Left lung (tissue), 10 donors: ENCODE data around the gene RPL7A. TPM values are rescaled to one million over a fixed set of nuclear protein-coding genes. Genes with fewer than 3 reads are reported as not detected.
"Not testable (repeated sequence)": the region's sequence is repeated elsewhere in the genome, so short reads cannot be mapped to it uniquely, and the experiment has no call there.

Experiments
- ATAC-seq: fragments of 200-7000 bp; cut with Tn5 transposase; one replicate; pipeline ENCODE4 v1.9.1; 2020; ENCODE audit warnings: moderate library complexity
- DNase-seq, 4 donors: peaks; one replicate each; pipeline ENCODE4 v3.0.0-alpha.2; 2013 to 2020
- H3K27ac ChIP-seq, 2 donors: fragments of 200-600 bp; sonication (generic) in 1 of 2; one replicate each; pipeline versions ENCODE4 v1.5.0 to v1.8.0; 2020 to 2021
- H3K27me3 ChIP-seq, 2 donors: fragments of 200-600 bp; sonication (generic) in 1 of 2; one replicate each; pipeline versions ENCODE4 v1.5.0 to v1.8.0; 2020 to 2021
- H3K36me3 ChIP-seq, 2 donors: fragments of 200-600 bp; sonication (generic) in 1 of 2; one replicate each; pipeline versions ENCODE4 v1.5.0 to v1.8.0; 2020 to 2021
- H3K4me1 ChIP-seq, 2 donors: fragments of 200-600 bp; one replicate each; pipeline ENCODE4 v1.8.0; 2021
- H3K4me3 ChIP-seq, 2 donors: fragments of 200-600 bp; sonication (generic) in 1 of 2; one replicate each; pipeline versions ENCODE4 v1.5.0 to v1.8.0; 2020 to 2021; ENCODE audit warnings: mild to moderate bottlenecking in 1 of 2
- H3K9me3 ChIP-seq, 2 donors: fragments of 200-600 bp; sonication (generic) in 1 of 2; one replicate each; pipeline versions ENCODE4 v1.5.0 to v1.8.0; 2020 to 2021
- intact Hi-C, 2 donors: fragments of 100-400 bp; cut with DNase I; formaldehyde crosslinking; loops; one replicate each; pipeline versions ENCODE4 v1.11.2 to v1.14.2; 2022
- polyA plus RNA-seq, 6 donors: library from polyadenylated mRNA; unstranded; fragments of 120-200 nt; gene quantifications; one replicate each; pipeline ENCODE4 v1.2.1, GENCODE V29; 2013; ENCODE audit not compliant: insufficient read length in 6 of 6
- total RNA-seq, 2 donors: library from RNA; stranded (reverse); fragmentation: NEBNext Ultra II Directional; extraction: Animal tissue kit (Norgen Biotek cat#: 25700); gene quantifications; one replicate each; pipeline ENCODE4 v1.2.1, GENCODE V29; 2021
- TF ChIP-seq, protein P1 (sequence below), 2 donors: fragments of 200-600 bp; sonication (generic) in 1 of 2; IDR thresholded peaks; one replicate each; pipeline versions ENCODE4 v1.5.0 to v1.8.0; 2021; ENCODE audit warnings: antibody characterized with exemption in 2 of 2
- donor health status: DM: no; HTN: yes; CAD: no.
- donor health status: DM: no; HTN: no; CAD: no.

Gene RPL7A
- total and polyA plus RNA-seq, 8 donors: 1,624 to 3,322 (median 3,094) TPM

DNA sequence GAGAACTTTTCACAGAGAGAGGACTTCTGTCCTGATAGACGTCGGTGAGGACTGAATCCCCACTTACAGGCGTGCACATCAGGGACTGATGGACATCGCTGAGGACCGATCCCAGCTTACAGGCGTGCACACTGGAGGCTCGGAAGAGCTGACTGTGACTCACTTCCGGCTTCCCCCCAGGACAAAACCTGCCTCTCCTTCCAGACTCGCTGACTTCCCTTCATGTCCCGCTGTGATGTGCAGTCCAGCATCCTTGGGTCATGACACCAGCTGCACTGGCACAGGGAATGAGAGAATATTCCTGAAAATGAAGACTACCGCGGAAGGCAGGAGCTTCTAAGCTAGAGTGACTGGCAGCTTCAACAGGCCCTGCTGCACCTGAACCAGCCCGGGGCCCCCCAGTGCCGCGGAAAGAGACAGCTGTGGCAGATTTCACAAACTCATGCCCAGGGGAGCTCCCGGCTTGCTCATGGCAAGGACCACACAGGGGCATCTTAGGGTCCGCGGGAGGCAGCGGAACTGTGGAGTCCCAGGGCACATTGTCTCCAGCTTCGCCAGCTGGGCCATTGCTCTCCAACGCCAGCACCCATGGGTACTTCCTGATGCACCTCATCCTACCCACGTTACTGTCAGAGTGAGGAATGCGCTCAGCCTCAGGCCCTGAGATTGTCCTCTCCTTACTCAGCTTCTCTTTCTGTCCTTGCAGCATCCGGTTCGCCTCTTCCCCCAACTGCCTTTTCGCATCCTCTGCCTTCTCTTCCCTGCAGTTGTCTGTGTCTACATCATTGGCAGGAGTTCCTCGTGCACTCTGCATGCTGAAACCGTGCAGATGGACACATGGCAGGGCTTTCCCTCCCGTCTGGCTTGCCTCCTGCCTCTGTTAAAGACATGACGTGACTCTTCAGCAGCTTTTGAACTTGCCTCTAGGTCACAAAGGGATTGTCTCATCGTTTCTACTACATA is 41.5 kb upstream of the RPL7A start:
- Histone ChIP-seq H3K9me3 (no peaks in the 10 kb centered on the region), H3K4me3 (no peak overlapping the region), H3K27ac (no peak overlapping the region), H3K36me3 (no peaks in the 10 kb centered on the region), H3K4me1 (no peaks in the 10 kb centered on the region), H3K27me3 (peaks cover 0 to 29% of the 10 kb centered on the region in 2 donors)
- DNase-seq: peak in 2 of 4 donors; percentile 4 to 14
- intact Hi-C loops: no loop called here
- TF ChIP-seq, protein P1, sequence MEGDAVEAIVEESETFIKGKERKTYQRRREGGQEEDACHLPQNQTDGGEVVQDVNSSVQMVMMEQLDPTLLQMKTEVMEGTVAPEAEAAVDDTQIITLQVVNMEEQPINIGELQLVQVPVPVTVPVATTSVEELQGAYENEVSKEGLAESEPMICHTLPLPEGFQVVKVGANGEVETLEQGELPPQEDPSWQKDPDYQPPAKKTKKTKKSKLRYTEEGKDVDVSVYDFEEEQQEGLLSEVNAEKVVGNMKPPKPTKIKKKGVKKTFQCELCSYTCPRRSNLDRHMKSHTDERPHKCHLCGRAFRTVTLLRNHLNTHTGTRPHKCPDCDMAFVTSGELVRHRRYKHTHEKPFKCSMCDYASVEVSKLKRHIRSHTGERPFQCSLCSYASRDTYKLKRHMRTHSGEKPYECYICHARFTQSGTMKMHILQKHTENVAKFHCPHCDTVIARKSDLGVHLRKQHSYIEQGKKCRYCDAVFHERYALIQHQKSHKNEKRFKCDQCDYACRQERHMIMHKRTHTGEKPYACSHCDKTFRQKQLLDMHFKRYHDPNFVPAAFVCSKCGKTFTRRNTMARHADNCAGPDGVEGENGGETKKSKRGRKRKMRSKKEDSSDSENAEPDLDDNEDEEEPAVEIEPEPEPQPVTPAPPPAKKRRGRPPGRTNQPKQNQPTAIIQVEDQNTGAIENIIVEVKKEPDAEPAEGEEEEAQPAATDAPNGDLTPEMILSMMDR (IDR thresholded peaks at IDR 0.05): no peak
- ATAC-seq: no peak

DNA sequence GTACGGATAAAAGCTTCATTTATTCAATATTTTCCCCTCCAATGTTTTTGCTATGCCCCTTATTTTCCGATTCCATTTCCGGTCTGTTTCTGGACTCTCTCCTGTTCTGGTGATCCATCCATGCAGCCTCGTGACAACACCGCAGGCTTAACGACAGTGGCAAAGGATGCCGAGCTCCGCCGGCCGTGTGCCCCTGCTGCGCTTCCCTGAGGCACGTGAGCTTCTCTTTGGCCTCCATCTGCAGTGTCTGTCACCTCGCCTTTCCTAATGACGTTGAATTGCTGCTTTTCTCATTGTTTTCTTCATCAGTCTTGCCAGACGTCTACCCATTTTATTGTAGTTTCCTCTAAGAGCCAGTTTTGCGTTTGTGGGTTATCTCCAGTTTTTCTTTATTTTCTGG is 40.7 kb upstream of the RPL7A start:
- H3K27me3 ChIP-seq: peaks cover 0 to 29% of the 10 kb centered on the region in 2 donors
- no peaks in the 10 kb centered on the region for H3K9me3 ChIP-seq
- no peak overlapping the region for H3K27ac ChIP-seq
- DNase-seq (peak in 1 of 4 donors; percentile 43), ATAC-seq (no peak)
- intact Hi-C loops: no loop called here
- no peak overlapping the region for H3K4me3 ChIP-seq
- H3K4me1 ChIP-seq: no peaks in the 10 kb centered on the region
- no peaks in the 10 kb centered on the region for H3K36me3 ChIP-seq
- TF ChIP-seq, protein P1 (IDR thresholded peaks at IDR 0.05): no peak

DNA sequence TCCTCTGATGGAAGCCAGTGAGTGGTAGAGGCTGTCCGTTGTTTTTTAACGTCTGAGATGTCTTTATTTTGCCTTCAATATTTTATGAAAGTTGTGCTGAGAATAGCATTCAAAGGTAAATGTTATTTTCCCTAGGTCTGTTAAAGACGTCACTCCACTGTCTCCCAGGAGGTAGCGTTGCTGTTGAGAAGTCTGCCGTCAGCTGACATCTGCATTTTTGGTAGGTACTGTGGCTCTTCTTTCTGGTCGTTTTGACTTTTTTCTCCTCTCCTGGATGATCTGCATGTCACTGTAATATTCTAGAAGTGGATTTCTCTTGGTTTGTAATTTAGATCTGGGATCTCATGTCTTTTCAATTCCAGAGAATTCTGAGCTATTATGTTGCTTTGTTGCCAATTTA is 38.4 kb upstream of the RPL7A start:
- no peak overlapping the region for H3K27ac ChIP-seq
- TF ChIP-seq, protein P1 (IDR thresholded peaks at IDR 0.05): no peak
- intact Hi-C loops: no loop called here
- H3K36me3 ChIP-seq: no peaks in the 10 kb centered on the region
- no peak overlapping the region for H3K4me3 ChIP-seq
- peaks cover 0 to 25% of the 10 kb centered on the region in 2 donors for H3K27me3 ChIP-seq
- no peaks in the 10 kb centered on the region for H3K9me3 ChIP-seq
- H3K4me1 ChIP-seq: no peaks in the 10 kb centered on the region
- no peak for DNase-seq
- ATAC-seq: no peak

DNA sequence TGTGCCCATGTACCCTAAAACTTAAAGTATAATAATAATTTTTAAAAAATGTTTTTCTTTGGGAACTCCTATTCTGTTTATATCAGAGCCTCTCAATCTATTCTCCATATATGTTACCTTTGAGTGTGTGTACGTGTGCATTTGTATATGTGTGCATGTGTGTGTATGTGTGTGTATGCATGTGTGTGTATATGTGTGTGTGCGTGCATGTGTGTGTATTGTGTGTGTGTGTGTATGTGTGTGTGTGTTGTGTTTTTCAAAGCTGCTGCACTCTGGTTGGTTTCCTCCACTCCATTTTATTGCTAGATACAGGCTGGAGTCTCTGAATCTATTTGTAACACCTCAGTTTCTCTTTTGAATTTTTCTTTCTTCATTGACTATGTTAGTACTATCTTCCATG is 32.0 kb upstream of the RPL7A start:
- intact Hi-C loops: no loop called here
- no peaks in the 10 kb centered on the region for H3K36me3 ChIP-seq
- H3K4me1 ChIP-seq: no peaks in the 10 kb centered on the region
- TF ChIP-seq, protein P1 (IDR thresholded peaks at IDR 0.05): no peak
- no peaks in the 10 kb centered on the region for H3K9me3 ChIP-seq
- no peak overlapping the region for H3K4me3 ChIP-seq
- H3K27me3 ChIP-seq: no peaks in the 10 kb centered on the region
- DNase-seq (no peak), ATAC-seq (no peak)
- H3K27ac ChIP-seq: no peak overlapping the region

DNA sequence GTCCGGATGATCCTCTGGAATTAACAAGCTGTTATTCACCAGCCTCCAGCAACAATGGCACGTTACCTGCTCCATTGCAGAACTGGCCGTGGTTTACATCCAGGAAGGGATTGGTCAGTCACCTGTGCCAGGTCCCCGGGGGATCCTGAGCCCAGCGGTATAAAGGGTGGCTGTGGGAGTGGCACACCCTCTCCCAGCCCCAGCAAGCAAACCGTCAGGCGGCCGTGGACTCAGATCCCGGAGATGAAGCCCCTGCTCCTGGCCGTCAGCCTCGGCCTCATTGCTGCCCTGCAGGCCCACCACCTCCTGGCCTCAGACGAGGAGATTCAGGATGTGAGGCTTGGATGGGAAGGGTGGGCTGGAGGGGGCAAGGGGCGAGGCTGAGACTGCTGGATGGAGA is 30.5 kb upstream of the RPL7A start:
- intact Hi-C loops, ATAC-seq, H3K4me1 ChIP-seq, H3K36me3 ChIP-seq, H3K9me3 ChIP-seq, H3K27me3 ChIP-seq, H3K27ac ChIP-seq, H3K4me3 ChIP-seq: not testable (repeated sequence)
- peak in 1 of 4 donors; percentile 54 for DNase-seq
